GM10266 (cell line): ENCODE measurements around the gene ZNF385C.

Experiments used
- DNase-seq: peaks from one replicate; pipeline ENCODE4 v3.0.0; 2012; ENCODE audit errors: extremely low spot score
- CTCF ChIP-seq: IDR thresholded peaks from 2 replicates; pipeline ENCODE4 v1.5.1; 2012; ENCODE audit warnings: mild to moderate bottlenecking, low read depth; ENCODE audit not compliant: control insufficient read depth, insufficient read depth; ENCODE audit errors: missing control alignments

Gene ZNF385C

GRCh38 chr17:41987642-41988041 lies 110.6 kb downstream of the ZNF385C start:
- no peak for TF ChIP-seq CTCF
- DNase-seq, result no peak

- no peak for DNase-seq
- TF ChIP-seq CTCF, result no peak
Measured at GRCh38 chr17:41986634-41987033, 111.6 kb downstream of the ZNF385C start.

DNA sequence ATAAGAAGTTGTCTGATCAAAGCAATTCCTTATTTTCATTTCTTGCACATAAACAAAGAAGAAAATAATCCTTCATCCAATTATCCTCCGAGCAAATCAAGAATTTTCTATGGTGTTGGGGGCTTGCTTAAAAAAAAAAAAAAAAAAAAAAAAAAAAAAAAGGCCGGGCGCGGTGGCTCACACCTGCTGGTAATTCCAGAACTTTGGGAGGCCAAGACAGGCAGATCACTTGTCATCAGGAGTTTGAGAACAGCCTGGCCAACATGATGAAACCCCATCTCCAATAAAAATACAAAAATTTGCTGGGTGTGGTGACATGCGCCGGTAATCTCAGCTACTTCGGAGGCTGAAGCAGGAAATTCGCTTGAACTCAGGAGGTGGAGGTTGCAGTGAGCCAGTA lies 112.4 kb downstream of the ZNF385C start:
- no peak for TF ChIP-seq CTCF
- DNase-seq, result no peak

DNA sequence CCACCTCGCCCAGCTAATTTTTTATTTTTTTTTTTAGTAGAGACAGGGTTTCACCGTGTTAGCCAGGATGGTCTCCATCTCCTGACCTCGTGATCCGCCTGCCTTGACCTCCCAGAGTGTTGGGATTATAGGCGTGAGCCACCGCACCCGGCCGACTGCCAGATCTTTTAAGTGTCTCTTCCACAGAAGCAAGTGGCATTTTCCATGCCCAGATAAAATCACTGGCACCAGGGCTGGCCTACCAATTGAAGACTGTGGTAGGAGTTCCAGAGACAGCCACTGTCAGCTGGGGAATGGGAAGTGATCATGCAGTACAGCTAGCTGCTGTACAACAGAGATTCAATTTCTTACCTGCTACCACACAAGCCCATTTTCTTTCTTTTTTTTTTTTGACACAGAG lies 113.8 kb downstream of the ZNF385C start:
- no peak for DNase-seq
- no peak for TF ChIP-seq CTCF

DNA sequence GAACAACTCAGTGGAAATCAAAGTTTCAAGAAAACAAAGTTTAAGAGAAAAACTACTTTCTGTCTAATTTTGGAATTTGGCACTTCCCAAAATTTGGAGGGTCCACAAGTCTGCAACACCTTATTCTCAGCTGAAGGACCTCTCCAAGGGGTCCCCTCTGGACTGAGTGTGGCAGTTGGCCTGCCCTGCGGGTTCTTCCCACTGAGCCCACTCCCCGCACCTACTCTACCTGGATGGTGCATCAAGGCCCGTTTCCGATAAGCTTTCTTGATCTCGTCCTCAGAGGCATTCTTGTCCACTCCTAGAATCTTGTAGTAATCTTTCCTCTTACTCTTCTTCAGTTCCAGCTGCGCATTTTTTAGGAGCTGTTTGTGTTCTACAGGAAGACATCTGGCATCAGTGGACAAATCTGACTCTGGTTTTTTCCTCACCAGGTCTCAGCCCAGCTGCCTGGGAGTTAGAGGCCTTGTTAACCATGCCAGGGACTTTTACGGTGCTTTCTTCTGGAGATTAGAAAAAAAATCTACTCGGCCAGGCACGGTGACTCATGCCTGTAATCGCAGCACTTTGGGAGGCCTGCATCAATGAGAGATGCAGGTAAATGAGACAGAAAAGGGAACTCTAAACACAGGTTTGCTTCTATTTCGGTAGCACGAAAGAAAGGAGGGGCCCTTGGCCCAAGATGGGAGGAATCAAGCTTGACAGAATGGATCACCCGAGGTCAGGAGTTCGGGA lies 116.1 kb downstream of the ZNF385C start:
- no peak for TF ChIP-seq CTCF
- no peak for DNase-seq

DNA sequence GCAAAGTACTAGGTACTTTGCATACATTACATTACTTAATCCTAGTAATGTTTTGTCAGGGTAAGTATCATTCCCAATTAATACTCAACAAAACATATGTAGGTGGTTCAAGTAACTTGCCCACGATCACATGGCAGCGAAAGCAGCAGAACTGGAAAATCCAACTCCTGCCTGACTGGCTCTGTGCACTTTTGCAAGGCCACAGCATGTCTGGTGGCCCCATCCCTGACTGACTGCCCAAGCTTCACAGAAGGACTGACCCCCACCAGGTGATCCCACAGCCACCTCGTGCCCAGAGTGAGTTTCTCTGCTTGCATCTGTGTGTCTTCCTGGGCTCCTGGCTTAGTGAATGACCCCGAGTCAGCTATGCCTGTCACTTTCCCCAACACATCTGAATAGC lies 120.3 kb downstream of the ZNF385C start:
- TF ChIP-seq CTCF, result no peak
- no peak for DNase-seq

- TF ChIP-seq CTCF, result no peak
- DNase-seq, result no peak
Measured at GRCh38 chr17:41976142-41976768, 122.0 kb downstream of the ZNF385C start.
